PFSK-1 (cell line): ENCODE measurements around the gene CTBP1.

ENCODE experiments used
- FOXP2 ChIP-seq: optimal IDR thresholded peaks from 2 replicates; pipeline ENCODE3; 2011; ENCODE audit warnings: borderline replicate concordance, control low read depth, inconsistent platforms; ENCODE audit not compliant: insufficient read depth; ENCODE audit errors: extremely low read length, extremely low read depth
- POLR2AphosphoS5 ChIP-seq: IDR thresholded peaks from 2 replicates; pipeline ENCODE4 v1.6.1; 2012; ENCODE audit warnings: low read depth, mild to moderate bottlenecking, control low read depth, low read length, moderate library complexity
- REST ChIP-seq, 2 experiments: IDR thresholded peaks; 2 replicates each; pipeline versions ENCODE4 v1.6.1 to v1.8.0; 2011 to 2012; ENCODE audit warnings: low read depth in 2 of 2, low read length in 2 of 2, control low read depth in 1 of 2, inconsistent platforms in 1 of 2, mild to moderate bottlenecking in 1 of 2, moderate library complexity in 1 of 2; ENCODE audit not compliant: insufficient read depth in 1 of 2
- SIN3A ChIP-seq: IDR thresholded peaks from 2 replicates; pipeline ENCODE4 v1.6.1; 2012; ENCODE audit warnings: mild to moderate bottlenecking, low read length, moderate library complexity, borderline replicate concordance; ENCODE audit not compliant: insufficient read depth
- TAF1 ChIP-seq: IDR thresholded peaks from 2 replicates; pipeline ENCODE4 v1.6.1; 2012; ENCODE audit warnings: low read length, control low read depth, borderline replicate concordance; ENCODE audit not compliant: insufficient read depth

Gene CTBP1

GRCh38 chr4:1166509-1167243 lies 82.3 kb downstream of the CTBP1 start:
- TF ChIP-seq POLR2AphosphoS5 (peak; percentile 75), REST (IDR thresholded peaks at IDR 0.05; ENCODE audit: insufficient read depth in 1 of 2, low read depth in 2 of 2, low read length in 2 of 2) (no peak), TAF1 (no peak), FOXP2 (no peak), SIN3A (peak; percentile 83; the same call in 1 of the 2 replicates)

- no peak for TF ChIP-seq FOXP2
These were observed 83.9 kb downstream of the CTBP1 start for GRCh38 chr4:1164956-1165545.

GRCh38 chr4:1164444-1164843 lies 84.5 kb downstream of the CTBP1 start:
- TF ChIP-seq TAF1 (no peak), POLR2AphosphoS5 (no peak), SIN3A (no peak), REST (IDR thresholded peaks at IDR 0.05; ENCODE audit: insufficient read depth in 1 of 2, low read depth in 2 of 2, low read length in 2 of 2) (no peak), FOXP2 (no peak)

- TF ChIP-seq SIN3A (no peak), FOXP2 (no peak)
These were observed 84.9 kb downstream of the CTBP1 start for GRCh38 chr4:1164040-1164439.
